Esophagus muscularis mucosa (tissue), 4 donors: ENCODE measurements around the gene FOXL2. TPM values are rescaled to one million over a fixed set of nuclear protein-coding genes. Genes with fewer than 3 reads are reported as not detected.

Experiments
- DNase-seq: peaks from one replicate; pipeline ENCODE4 v3.0.0-alpha.2; 2017; ENCODE audit errors: extremely low spot score
- H3K27ac ChIP-seq, 4 donors: fragments of 200-600 bp; sonication (generic); replicated peaks in 1 of 4; 1 replicate in 3 of 4; 2 replicates in 1 of 4; pipeline ENCODE4 v1.5.1; 2016 to 2019; ENCODE audit warnings: mild to moderate bottlenecking in 1 of 4
- H3K27me3 ChIP-seq, 4 donors: fragments of 200-600 bp; sonication (generic); one replicate each; pipeline versions ENCODE4 v1.5.1 to v1.6.0; 2016 to 2019
- H3K36me3 ChIP-seq, 4 donors: fragments of 200-600 bp; sonication (generic); one replicate each; pipeline ENCODE4 v1.5.1; 2016 to 2019
- H3K4me1 ChIP-seq, 4 donors: fragments of 200-600 bp; sonication (generic); one replicate each; pipeline ENCODE4 v1.5.1; 2016 to 2019
- H3K4me3 ChIP-seq, 4 donors: fragments of 200-600 bp; sonication (generic); 1 replicate in 2 of 4; 2 replicates in 2 of 4; pipeline ENCODE4 v1.5.1; 2016 to 2019; ENCODE audit warnings: mild to moderate bottlenecking in 4 of 4, moderate library complexity in 1 of 4
- H3K9me3 ChIP-seq, 4 donors: fragments of 200-600 bp; sonication (generic); 1 replicate in 3 of 4; 2 replicates in 1 of 4; pipeline ENCODE4 v1.5.1; 2016 to 2019
- EP300 ChIP-seq: sonication (generic); formaldehyde crosslinking; IDR thresholded peaks from one replicate; pipeline ENCODE4 v1.6.1; 2017; ENCODE audit warnings: antibody characterized with exemption
- POLR2A ChIP-seq: fragments of 450-650 bp; IDR thresholded peaks from one replicate; pipeline ENCODE4 v1.6.1; 2017; ENCODE audit warnings: antibody characterized with exemption, moderate library complexity, mild to moderate bottlenecking, low read depth
- POLR2AphosphoS5 ChIP-seq, 2 donors: sonication (generic); formaldehyde crosslinking; IDR thresholded peaks; one replicate each; pipeline ENCODE4 v1.6.1; 2017; ENCODE audit warnings: antibody characterized with exemption in 2 of 2
- WGBS: methylation state at CpG from one replicate; pipeline ENCODE4 v1.1.5; 2018; 5-methylcytosine and 5-hydroxymethylcytosine counted together
- intact Hi-C: fragments of 100-400 bp; cut with DNase I; formaldehyde crosslinking; loops from one replicate; pipeline ENCODE4 v1.15.1; 2023
- total RNA-seq, 4 donors: library from RNA; depleted of rRNA; stranded (reverse); fragments of >200 nt; gene quantifications; one replicate each; pipeline versions ENCODE4 v1.1.0 to v1.2.1, GENCODE V29; 2016
- TF ChIP-seq, protein P1 (sequence below), 3 experiments: fragments of 200-600 bp in 2 of 3; fragments of 450-650 bp in 1 of 3; sonication (generic) in 2 of 3; IDR thresholded peaks; one replicate each; pipeline ENCODE4 v1.5.1; 2017 to 2019; ENCODE audit warnings: antibody characterized with exemption in 3 of 3, mild to moderate bottlenecking in 2 of 3, moderate library complexity in 1 of 3

Gene FOXL2
- total RNA-seq, 4 donors from 2014 or later, result 0.17 to 0.26 TPM; not detected in 2

GRCh38 chr3:138901567-138901966 is 45.4 kb downstream of the FOXL2 start:
- WGBS, result 59% methylated on average over 8 of the region's 8 CpGs
- intact Hi-C loops, result no loop called here
- Histone ChIP-seq H3K36me3 (no peaks in the 10 kb centered on the region), H3K27me3 (no peaks in the 10 kb centered on the region), H3K4me3 (no peak overlapping the region), H3K27ac (no peak overlapping the region), H3K4me1 (peaks cover 0 to 19% (median 11%) of the 10 kb centered on the region in 4 donors), H3K9me3 (no peaks in the 10 kb centered on the region)
- TF ChIP-seq EP300 (no peak), POLR2A (no peak), POLR2AphosphoS5 (IDR thresholded peaks at IDR 0.05) (no peak)
- TF ChIP-seq, protein P1, sequence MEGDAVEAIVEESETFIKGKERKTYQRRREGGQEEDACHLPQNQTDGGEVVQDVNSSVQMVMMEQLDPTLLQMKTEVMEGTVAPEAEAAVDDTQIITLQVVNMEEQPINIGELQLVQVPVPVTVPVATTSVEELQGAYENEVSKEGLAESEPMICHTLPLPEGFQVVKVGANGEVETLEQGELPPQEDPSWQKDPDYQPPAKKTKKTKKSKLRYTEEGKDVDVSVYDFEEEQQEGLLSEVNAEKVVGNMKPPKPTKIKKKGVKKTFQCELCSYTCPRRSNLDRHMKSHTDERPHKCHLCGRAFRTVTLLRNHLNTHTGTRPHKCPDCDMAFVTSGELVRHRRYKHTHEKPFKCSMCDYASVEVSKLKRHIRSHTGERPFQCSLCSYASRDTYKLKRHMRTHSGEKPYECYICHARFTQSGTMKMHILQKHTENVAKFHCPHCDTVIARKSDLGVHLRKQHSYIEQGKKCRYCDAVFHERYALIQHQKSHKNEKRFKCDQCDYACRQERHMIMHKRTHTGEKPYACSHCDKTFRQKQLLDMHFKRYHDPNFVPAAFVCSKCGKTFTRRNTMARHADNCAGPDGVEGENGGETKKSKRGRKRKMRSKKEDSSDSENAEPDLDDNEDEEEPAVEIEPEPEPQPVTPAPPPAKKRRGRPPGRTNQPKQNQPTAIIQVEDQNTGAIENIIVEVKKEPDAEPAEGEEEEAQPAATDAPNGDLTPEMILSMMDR (IDR thresholded peaks at IDR 0.05), result no peak
- DNase-seq, result no peak

- Histone ChIP-seq H3K4me1 (peaks cover 0 to 19% (median 11%) of the 10 kb centered on the region in 4 donors), H3K4me3 (no peak overlapping the region), H3K36me3 (no peaks in the 10 kb centered on the region), H3K9me3 (no peaks in the 10 kb centered on the region), H3K27ac (no peak overlapping the region), H3K27me3 (no peaks in the 10 kb centered on the region)
- TF ChIP-seq POLR2AphosphoS5 (IDR thresholded peaks at IDR 0.05), result no peak
- no peak for TF ChIP-seq POLR2A
- no peak for TF ChIP-seq EP300
- TF ChIP-seq, protein P1 (IDR thresholded peaks at IDR 0.05), result no peak
- intact Hi-C loops, result no loop called here
- no peak for DNase-seq
- WGBS, result 89% methylated on average over 5 of the region's 5 CpGs
These were observed 47.5 kb downstream of the FOXL2 start for GRCh38 chr3:138899351-138899991.

- Histone ChIP-seq H3K27me3 (no peaks in the 10 kb centered on the region), H3K27ac (peak overlapping the region in 1 of 4 donors; percentile 27), H3K4me1 (peaks cover 0 to 19% (median 11%) of the 10 kb centered on the region in 4 donors), H3K9me3 (no peaks in the 10 kb centered on the region), H3K36me3 (no peaks in the 10 kb centered on the region), H3K4me3 (no peak overlapping the region)
- no peak for DNase-seq
- intact Hi-C loops, result no loop called here
- TF ChIP-seq, protein P1 (IDR thresholded peaks at IDR 0.05), result no peak
- no peak for TF ChIP-seq POLR2AphosphoS5 (IDR thresholded peaks at IDR 0.05)
- TF ChIP-seq POLR2A, result no peak
- no peak for TF ChIP-seq EP300
These were observed 48.2 kb downstream of the FOXL2 start for GRCh38 chr3:138898708-138899107.

DNA sequence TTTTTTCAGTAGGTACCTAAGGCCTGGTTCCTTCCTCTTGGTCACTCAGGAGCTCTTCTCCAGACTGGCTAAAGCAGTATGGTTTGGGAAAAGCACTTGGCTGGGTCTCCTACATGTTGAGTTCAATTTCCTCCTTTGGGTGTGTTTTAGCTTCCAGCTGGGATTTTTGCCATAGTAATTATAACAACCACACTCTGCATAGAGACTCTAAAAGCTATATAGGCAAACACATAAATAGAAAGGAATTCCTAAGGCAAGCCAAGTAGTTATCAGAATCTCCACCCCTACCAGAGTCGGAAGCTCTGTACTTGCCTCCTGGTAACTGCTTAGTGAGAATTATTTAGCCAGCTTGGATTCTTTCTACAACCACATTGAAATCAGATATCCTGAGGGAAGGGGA is 48.6 kb downstream of the FOXL2 start:
- 0% methylated on average over 1 of the region's 1 CpG for WGBS
- Histone ChIP-seq H3K36me3 (no peaks in the 10 kb centered on the region), H3K4me1 (peaks cover 0 to 19% (median 11%) of the 10 kb centered on the region in 4 donors), H3K4me3 (no peak overlapping the region), H3K9me3 (no peaks in the 10 kb centered on the region), H3K27me3 (no peaks in the 10 kb centered on the region), H3K27ac (peak overlapping the region in 1 of 4 donors; percentile 27)
- intact Hi-C loops, result no loop called here
- DNase-seq, result no peak
- TF ChIP-seq, protein P1 (IDR thresholded peaks at IDR 0.05), result no peak
- no peak for TF ChIP-seq POLR2AphosphoS5 (IDR thresholded peaks at IDR 0.05)
- TF ChIP-seq EP300, result no peak
- TF ChIP-seq POLR2A, result no peak

Other genes with a start within 250 kb of the FOXL2 start
- gene PIK3CB, start 112.2 kb downstream of the FOXL2 start, total RNA-seq, result 10 to 100 TPM; 32.1 to 42.7 (median 36.6) TPM
- not detected for gene FOXL2NB, start 80 bp upstream of the FOXL2 start, total RNA-seq
- not detected for gene PRR23A, start 59.1 kb upstream of the FOXL2 start, total RNA-seq
- gene PRR23B, start 73.8 kb upstream of the FOXL2 start, total RNA-seq, result not detected
- not detected for gene PRR23C, start 97.8 kb upstream of the FOXL2 start, total RNA-seq